SH-SY5Y (cell line): ENCODE measurements around the gene SLC37A3.

ENCODE experiments used
- GATA2 ChIP-seq: IDR thresholded peaks from 2 replicates; pipeline ENCODE4 v1.6.1; 2011; ENCODE audit warnings: mild to moderate bottlenecking, low read depth, low read length
- GATA3 ChIP-seq: IDR thresholded peaks from 2 replicates; pipeline ENCODE4 v1.6.1; 2011; ENCODE audit warnings: low read depth, mild to moderate bottlenecking, low read length, moderate library complexity

GRCh38 chr7:140383954-140384713 lies 14.2 kb downstream of the SLC37A3 start:
- TF ChIP-seq GATA3 (no peak), GATA2 (no peak)
